ENCODE results near the gene FKBP2. TPM values are rescaled to one million over a fixed set of nuclear protein-coding genes. Genes with fewer than 3 reads are reported as not detected.

The FKBP2 gene
- polyA plus RNA-seq, 1 experiment = 29.9 TPM

- ChIA-PET POLR2A (interaction anchor here (0.7 to 1.3 kb wide), 2 partner anchors 11 kb away, joined by 8 to 11 read pairs; no protein-coding TSS in a partner anchor), CTCF (interaction anchor here (1.5 to 2.5 kb wide), 2 partner anchors 13 to 41 kb away, joined by 4 to 12 read pairs; partner anchors contain the start of gene PLCB3)
- no peak for DNase-seq (ENCODE audit: low read depth, low spot score)
- no peaks in the 10 kb centered on the region for H3K27me3 ChIP-seq (ENCODE audit: control insufficient read depth, insufficient read depth, low read length)
- H3K9me3 ChIP-seq (ENCODE audit: control insufficient read depth, insufficient read depth, low read length) = no peaks in the 10 kb centered on the region; the same call in 1 of the 2 replicates
- TF ChIP-seq CTCF (IDR thresholded peaks at IDR 0.05; ENCODE audit: low read depth, low read length) = no peak
- H3K27ac ChIP-seq (ENCODE audit: low read depth, low read length) = peak overlapping the region; percentile 2
- H3K4me3 ChIP-seq (ENCODE audit: low read depth, low read length) = no peak overlapping the region
These were observed 22.4 kb downstream of the FKBP2 start for GRCh38 chr11:64263021-64263946.

- Histone ChIP-seq H3K4me3 (ENCODE audit: low read depth, low read length) (no peak overlapping the region), H3K27me3 (ENCODE audit: control insufficient read depth, insufficient read depth, low read length) (no peaks in the 10 kb centered on the region), H3K27ac (ENCODE audit: low read depth, low read length) (no peak overlapping the region), H3K9me3 (ENCODE audit: control insufficient read depth, insufficient read depth, low read length) (no peaks in the 10 kb centered on the region; the same call in 1 of the 2 replicates)
- no peak for TF ChIP-seq CTCF (IDR thresholded peaks at IDR 0.05; ENCODE audit: low read depth, low read length)
- DNase-seq (ENCODE audit: low read depth, low spot score) = no peak
- POLR2A ChIA-PET = interaction anchor here (0.6 to 1.3 kb wide), 2 partner anchors 12 to 31 kb away, joined by 4 to 11 read pairs; no protein-coding TSS in a partner anchor
- CTCF ChIA-PET = interaction anchor here (1.5 to 2.5 kb wide), 2 partner anchors 14 to 41 kb away, joined by 4 to 12 read pairs; partner anchors contain the start of gene PLCB3
These were observed 23.0 kb downstream of the FKBP2 start for GRCh38 chr11:64263947-64264317.

DNA sequence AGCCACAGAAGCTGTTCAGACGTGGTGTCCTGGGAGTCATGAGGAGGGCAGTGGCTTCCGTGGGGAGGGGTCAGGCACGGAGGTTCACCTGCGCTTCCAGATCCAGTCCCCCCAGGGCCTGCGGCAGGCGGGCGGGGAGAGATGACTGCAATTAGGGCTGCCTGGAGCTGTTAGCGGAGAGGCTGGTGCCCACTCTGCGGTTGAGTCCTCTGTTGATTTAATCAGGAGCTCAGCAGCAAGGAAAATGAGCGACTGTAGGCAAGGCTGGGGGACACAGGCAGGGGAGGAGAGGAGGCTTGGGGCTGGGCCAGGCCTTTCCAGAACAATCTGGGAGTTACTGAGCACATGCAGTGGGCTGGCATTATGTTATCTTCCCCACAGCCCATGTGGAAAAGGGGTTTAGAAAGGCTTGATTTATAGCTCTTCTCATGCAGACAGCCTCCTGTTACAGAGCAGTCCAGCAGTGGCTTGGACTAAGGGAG, 23.5 kb downstream of the FKBP2 start:
- ChIA-PET CTCF (interaction anchor here (1.5 to 2.5 kb wide), 2 partner anchors 14 to 40 kb away, joined by 4 to 12 read pairs; partner anchors contain the start of gene PLCB3), POLR2A (interaction anchor here (0.6 to 1.3 kb wide), 2 partner anchors 12 to 31 kb away, joined by 4 to 11 read pairs; no protein-coding TSS in a partner anchor)
- Histone ChIP-seq H3K4me3 (ENCODE audit: low read depth, low read length) (no peak overlapping the region), H3K27me3 (ENCODE audit: control insufficient read depth, insufficient read depth, low read length) (no peaks in the 10 kb centered on the region), H3K9me3 (ENCODE audit: control insufficient read depth, insufficient read depth, low read length) (no peaks in the 10 kb centered on the region; the same call in 1 of the 2 replicates), H3K27ac (ENCODE audit: low read depth, low read length) (no peak overlapping the region)
- TF ChIP-seq CTCF (IDR thresholded peaks at IDR 0.05; ENCODE audit: low read depth, low read length) = no peak
- no peak for DNase-seq (ENCODE audit: low read depth, low spot score)

GRCh38 chr11:64265176-64266160, 24.6 kb downstream of the FKBP2 start:
- no peak for TF ChIP-seq CTCF (IDR thresholded peaks at IDR 0.05; ENCODE audit: low read depth, low read length)
- ChIA-PET CTCF (interaction anchor here (2.5 kb wide), 1 partner anchor 15 kb away, joined by 12 read pairs; the partner anchor contains the start of gene PLCB3), POLR2A (interaction anchor here (0.6 kb wide), 2 partner anchors 84 to 575 kb away, joined by 3 read pairs; no protein-coding TSS in a partner anchor)
- Histone ChIP-seq H3K9me3 (ENCODE audit: control insufficient read depth, insufficient read depth, low read length) (no peaks in the 10 kb centered on the region; the same call in 1 of the 2 replicates), H3K27me3 (ENCODE audit: control insufficient read depth, insufficient read depth, low read length) (no peaks in the 10 kb centered on the region), H3K4me3 (ENCODE audit: low read depth, low read length) (no peak overlapping the region), H3K27ac (ENCODE audit: low read depth, low read length) (no peak overlapping the region)
- DNase-seq (ENCODE audit: low read depth, low spot score) = no peak

All from AG04450 (cell line).